ENCODE results near the gene MTUS2. TPM values are rescaled to one million over a fixed set of nuclear protein-coding genes. Genes with fewer than 3 reads are reported as not detected.
"Not testable (repeated sequence)": the region's sequence is repeated elsewhere in the genome, so short reads cannot be mapped to it uniquely, and the experiment has no call there.

Gene MTUS2
- total RNA-seq, 1 donor from 2014 or later: 81.4 TPM

GRCh38 chr13:28953714-28954418 lies 133.7 kb downstream of the MTUS2 start:
- intact Hi-C loops (cut with DNase I): no loop called here
- DNase-seq (ENCODE audit: low spot score): no peak

DNA sequence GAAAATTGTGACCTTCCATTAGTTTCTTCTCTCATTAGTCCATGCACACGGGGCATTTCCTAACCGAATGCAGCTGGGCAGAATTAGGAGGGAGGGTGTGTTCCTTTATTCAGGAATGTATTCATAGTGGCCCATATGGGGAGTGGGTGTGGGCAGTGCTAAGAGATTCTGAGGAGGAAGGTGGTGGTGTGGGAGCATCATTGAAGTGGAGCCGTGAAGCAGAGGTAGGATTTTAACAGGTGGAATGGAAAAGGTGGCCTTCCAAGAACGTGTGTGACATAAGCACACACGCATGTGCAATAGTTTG lies 134.2 kb downstream of the MTUS2 start:
- intact Hi-C loops (cut with DNase I): no loop called here
- DNase-seq (ENCODE audit: low spot score): no peak

DNA sequence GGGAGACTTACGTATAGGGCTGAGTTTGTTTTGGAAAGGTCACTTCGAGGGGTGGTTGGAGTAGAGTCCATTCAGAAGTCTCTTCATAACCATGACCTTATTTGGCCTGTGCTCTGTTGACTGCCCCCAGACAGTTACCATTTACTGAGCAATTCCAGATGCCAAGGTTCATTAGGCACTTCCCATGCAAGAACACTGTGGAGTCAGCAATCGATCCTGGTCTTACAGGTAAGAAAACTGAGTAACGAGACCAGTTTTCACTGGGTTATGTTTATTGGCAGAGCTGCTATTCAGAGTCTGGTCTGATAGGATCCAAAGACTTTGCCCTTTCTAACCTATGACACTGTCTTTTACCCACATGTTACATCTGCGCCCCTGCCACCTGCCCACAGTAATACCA lies 134.7 kb downstream of the MTUS2 start:
- intact Hi-C loops (cut with DNase I): loop anchor here (5.0 kb wide), 1 partner anchor 88 kb away; no protein-coding TSS in a partner anchor
- no peak for DNase-seq (ENCODE audit: low spot score)

- DNase-seq (ENCODE audit: low spot score): no peak
- intact Hi-C loops (cut with DNase I): loop anchor here (5.0 kb wide), 1 partner anchor 88 kb away; no protein-coding TSS in a partner anchor
These were observed 135.3 kb downstream of the MTUS2 start for GRCh38 chr13:28955264-28955966.

DNA sequence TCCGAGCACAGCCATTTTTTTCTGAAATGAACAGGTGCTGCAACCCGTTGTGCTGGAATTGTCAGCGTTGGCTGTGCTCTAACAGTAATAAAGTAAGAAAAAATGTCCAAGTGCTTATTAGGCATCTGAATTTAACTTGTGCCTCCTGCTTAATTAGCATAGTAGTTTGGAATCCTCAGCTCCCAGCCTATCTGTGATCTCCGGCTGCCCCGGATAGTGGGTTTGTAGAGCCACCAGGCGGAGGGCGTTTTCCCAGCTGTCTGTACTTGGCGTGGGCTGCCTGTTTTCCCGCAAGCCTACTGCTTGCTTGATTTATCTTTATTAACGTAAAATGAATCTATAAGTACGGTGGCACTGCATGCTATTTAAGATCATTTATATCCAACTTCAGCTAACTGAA lies 137.9 kb downstream of the MTUS2 start:
- no peak for DNase-seq (ENCODE audit: low spot score)
- intact Hi-C loops (cut with DNase I): loop anchor here (2.0 to 5.0 kb wide), 2 partner anchors 91 to 137 kb away; partner anchors contain the start of gene MTUS2

- intact Hi-C loops (cut with DNase I): loop anchor here (2.0 to 5.0 kb wide), 2 partner anchors 91 to 138 kb away; partner anchors contain the start of gene MTUS2
- no peak for DNase-seq (ENCODE audit: low spot score)
These were observed 138.3 kb downstream of the MTUS2 start for GRCh38 chr13:28958441-28958840.

GRCh38 chr13:28964052-28964451 lies 143.9 kb downstream of the MTUS2 start:
- intact Hi-C loops (cut with DNase I): no loop called here

DNA sequence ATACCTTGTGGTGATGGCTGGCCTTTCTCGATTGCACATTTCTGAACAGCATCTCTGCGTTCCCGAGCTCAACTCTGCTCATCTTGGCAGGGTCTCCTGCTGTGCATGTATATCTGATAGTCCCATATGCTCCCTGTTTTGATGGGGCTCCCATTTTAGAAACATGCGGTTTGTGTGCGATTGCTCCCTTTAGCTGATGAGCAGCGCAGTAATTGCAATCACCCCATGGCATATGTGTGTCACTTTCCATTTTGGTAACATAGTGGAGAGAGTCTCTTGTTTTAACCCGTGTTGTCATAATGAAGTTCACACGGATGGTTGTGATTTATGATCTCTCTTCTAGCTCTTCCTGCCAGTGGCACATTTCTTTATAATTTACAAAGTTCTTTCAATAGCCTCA lies 144.7 kb downstream of the MTUS2 start:
- intact Hi-C loops (cut with DNase I): no loop called here
- DNase-seq (ENCODE audit: low spot score): no peak

More at GRCh38 chr13:28964052-28964451, 143.9 kb downstream of the MTUS2 start:
- no peak for DNase-seq (ENCODE audit: low spot score)

- intact Hi-C loops (cut with DNase I): no loop called here
- DNase-seq (ENCODE audit: low spot score): no peak
These were observed 147.1 kb downstream of the MTUS2 start for GRCh38 chr13:28967029-28967915.

GRCh38 chr13:28976195-28976594 lies 156.1 kb downstream of the MTUS2 start:
- DNase-seq (ENCODE audit: low spot score): no peak
- intact Hi-C loops (cut with DNase I): no loop called here

- intact Hi-C loops (cut with DNase I): no loop called here
- DNase-seq (ENCODE audit: low spot score): no peak
These were observed 156.5 kb downstream of the MTUS2 start for GRCh38 chr13:28976636-28977035.

GRCh38 chr13:28978574-28978973 lies 158.4 kb downstream of the MTUS2 start:
- intact Hi-C loops (cut with DNase I): no loop called here
- DNase-seq (ENCODE audit: low spot score): no peak

DNA sequence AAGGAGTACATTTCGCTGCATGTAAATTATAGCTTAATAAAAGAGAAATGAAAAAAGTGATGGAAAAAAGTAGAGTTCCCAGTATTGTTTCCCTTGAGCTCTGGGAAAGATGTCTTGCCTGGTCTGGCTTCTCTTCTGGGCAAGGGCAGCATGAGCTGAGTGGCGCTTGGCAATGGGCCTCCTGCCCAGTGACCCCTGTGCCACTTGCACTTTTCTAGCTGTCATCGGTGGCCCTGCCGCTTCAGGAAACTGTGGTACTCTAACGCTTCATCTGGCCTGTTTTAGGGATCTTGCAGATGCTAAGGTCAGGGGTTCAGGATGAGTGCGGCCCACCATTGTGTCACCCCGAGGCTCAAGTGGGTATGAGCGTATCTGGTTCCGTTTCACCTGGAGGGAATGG lies 161.4 kb downstream of the MTUS2 start:
- intact Hi-C loops (cut with DNase I): no loop called here
- no peak for DNase-seq (ENCODE audit: low spot score)

- DNase-seq (ENCODE audit: low spot score): no peak
- intact Hi-C loops (cut with DNase I): no loop called here
These were observed 163.5 kb downstream of the MTUS2 start for GRCh38 chr13:28983641-28984040.

DNA sequence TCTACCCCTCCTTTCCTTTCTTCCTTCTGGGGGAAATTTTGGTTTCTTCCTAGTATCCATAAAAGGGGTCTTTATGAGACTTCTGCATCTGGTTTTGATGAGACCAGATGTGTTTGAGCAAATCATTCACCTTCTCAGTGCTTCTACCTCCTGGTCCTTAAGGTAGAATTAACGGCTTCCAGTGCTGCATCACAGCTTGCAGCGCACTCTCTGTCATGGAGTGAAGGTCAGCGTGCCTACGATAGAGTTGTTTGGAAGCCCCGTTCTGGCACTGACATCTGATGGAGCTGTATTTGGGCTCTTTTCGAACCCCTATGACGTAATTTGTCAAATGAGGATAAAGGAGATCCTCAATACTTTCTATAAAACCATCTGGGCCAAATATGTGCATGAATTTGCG lies 164.2 kb downstream of the MTUS2 start:
- intact Hi-C loops (cut with DNase I): no loop called here
- DNase-seq (ENCODE audit: low spot score): no peak

DNA sequence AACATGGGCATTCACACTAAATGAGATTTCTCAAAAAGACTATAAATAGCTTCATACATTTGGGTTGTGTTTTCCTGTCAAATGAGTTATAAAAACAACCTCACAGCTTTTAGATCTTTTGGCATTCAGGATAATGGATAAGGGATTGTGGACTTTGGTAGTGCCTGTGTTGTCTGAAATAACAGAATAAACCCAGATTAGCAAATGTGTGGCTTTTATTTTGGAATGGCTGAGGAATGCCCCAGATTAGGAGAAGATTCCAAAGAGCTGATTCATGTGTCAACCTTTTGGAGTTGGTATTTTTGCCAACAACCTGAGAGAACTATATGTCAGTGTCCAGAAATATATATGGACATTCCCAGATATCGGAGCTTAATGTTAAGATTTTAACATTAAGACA lies 164.7 kb downstream of the MTUS2 start:
- intact Hi-C loops (cut with DNase I): no loop called here
- DNase-seq (ENCODE audit: low spot score): no peak

- intact Hi-C loops (cut with DNase I); DNase-seq (ENCODE audit: low spot score): not testable (repeated sequence)
These were observed 170.2 kb downstream of the MTUS2 start for GRCh38 chr13:28990378-28990777.

DNA sequence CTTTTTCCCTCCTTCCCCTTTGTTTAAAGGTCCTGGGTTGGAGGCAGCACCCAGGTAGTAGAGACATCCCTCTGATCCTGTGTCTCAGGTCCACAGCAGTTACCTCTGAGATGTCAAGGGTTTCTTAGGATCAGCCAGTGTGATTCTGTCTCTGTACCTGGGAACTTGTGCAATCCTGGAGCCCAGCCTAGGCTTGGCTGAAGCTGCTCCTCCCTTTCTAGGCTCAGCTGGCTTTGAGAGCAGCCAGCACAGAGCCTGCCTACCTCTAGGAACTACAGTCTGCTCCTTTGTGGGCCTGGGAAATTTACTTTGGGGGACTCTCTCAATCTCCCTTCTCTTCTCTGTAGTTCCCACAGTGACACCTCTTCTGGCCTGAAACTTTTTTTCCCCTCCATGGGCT lies 171.6 kb downstream of the MTUS2 start:
- no peak for DNase-seq (ENCODE audit: low spot score)

DNA sequence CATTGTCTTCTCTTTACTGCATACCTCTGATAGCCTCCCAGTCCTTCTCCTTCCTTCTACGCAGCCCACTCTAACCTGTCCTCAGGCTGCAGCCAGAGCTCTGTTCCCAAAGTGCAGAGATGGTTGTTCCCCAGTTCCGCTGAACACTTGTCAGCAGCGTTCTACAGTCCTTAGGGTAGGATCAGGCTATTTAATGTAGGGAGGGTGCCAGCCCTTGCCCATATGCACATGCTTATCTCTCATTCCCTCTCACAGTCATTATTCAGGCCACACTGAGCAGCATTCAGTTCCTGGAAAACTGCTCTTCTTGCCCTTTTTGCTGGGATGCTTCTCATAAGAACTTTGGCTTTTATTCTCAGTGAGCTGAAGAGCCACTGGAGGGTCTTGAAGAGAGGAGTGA lies 180.7 kb downstream of the MTUS2 start:
- intact Hi-C loops (cut with DNase I): no loop called here
- DNase-seq (ENCODE audit: low spot score): no peak

More for the DNA sequence above, 171.6 kb downstream of the MTUS2 start:
- intact Hi-C loops (cut with DNase I): no loop called here
